GM19035 (cell line): ENCODE results near the gene ANKHD1.

Source experiments
- ATAC-seq: cut with Tn5 transposase; IDR thresholded peaks from one replicate; pipeline ENCODE4 v1.9.1; 2021; ENCODE audit not compliant: unreplicated experiment

ANKHD1 gene

DNA sequence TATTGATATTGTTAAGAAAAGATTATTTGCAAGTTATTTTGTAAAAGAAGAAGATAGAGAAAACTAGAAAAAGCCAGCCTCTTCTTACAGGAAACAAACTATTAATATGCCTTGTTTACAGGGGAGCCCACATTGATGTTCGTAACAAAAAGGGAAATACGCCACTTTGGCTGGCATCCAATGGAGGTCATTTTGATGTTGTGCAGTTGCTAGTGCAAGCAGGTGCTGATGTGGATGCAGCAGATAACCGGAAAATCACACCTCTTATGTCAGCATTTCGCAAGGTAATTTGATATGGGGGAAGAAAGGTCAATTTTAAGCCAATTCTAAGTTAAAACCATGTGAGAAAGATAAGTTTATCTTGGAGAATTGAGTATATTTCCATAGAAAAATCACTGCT is 108.3 kb downstream of the ANKHD1 start:
- ATAC-seq: no peak

DNA sequence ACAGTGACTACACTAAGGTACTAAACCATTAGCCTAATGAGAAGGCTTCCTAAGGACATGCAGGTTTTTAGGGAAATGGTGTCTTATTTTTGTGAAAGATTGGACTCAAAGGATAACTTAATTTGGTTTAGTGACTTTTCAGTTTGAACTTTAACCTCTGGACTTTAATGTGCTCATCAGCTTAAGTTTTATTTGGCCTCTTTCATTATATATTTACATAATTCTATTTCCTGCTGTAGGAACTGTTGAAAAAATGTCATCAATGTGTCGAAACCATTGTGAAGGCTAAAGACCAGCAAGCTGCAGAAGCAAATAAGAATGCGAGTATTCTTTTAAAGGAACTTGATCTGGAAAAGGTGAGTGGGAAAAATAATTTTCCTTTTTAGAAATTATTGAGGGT is 111.5 kb downstream of the ANKHD1 start:
- no peak for ATAC-seq

DNA sequence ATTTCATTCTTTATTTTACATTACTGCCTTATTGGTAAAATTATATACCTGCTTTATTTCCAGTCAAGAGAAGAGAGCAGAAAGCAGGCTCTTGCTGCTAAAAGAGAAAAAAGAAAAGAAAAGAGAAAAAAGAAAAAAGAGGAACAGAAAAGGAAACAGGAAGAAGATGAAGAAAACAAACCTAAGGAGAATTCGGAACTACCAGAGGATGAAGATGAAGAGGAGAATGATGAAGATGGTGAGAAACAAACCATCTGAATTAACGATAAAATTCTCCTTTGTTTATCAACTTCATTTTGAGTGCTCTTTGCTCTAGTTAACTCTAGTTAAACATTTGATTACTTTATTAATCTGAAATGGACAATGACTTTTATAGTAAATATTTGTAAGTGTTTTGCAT is 122.4 kb downstream of the ANKHD1 start:
- no peak for ATAC-seq

DNA sequence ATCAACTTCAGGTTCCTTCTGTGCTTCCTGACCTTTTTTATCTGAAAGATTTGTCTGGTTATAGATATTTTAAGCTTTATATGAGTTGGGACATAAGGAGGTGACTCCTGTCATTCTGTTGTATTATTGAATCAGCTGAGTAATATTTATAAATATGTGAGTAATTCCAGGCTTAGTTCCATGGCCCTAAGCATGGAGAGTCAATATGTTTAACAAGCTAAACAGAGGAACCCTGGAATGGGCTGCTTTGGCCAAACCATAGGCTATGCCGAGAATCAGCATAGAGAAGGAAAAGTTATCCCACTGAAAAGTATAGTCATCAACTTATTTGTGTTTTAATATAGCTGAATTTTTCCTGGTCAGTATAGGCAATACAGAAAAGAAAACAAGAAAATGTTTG is 138.6 kb downstream of the ANKHD1 start:
- no peak for ATAC-seq

DNA sequence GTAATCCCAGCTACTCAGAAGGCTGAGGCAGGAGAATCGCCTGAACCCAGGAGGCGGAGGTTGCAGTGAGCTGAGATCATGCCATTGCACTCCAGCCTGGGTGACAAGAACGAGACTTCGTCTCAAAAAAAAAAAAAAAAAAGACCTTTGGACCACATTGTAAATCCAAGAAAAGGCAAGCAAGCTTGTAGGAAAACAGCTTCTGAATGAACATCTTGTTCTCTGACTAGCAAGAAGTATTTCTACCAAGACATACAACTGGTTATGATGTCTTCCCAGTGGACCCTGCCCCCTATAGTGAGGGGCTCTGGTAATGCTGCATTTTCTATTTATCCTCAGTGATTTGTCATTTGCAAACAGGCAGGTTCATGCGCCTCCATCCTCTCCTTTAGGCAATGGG is 141.3 kb downstream of the ANKHD1 start:
- no peak for ATAC-seq

DNA sequence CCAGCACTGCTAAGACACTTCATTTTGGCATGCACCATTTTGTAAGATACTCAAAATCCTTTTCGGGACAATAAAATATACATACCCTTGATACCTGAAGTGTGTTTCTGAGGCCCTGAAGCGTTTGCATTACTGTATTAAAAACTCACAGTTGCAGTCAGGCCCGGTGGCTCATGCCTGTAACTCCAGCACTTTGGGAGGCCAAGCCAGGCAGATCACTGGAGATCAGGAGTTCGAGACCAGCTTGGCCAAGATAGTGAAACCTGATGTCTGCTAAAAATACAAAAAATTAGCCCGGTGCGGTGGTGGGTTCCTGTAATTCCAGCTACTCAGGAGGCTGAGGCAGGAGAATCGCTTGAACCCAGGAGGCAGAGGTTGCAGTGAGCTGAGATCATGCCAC is 143.4 kb downstream of the ANKHD1 start:
- ATAC-seq: no peak

DNA sequence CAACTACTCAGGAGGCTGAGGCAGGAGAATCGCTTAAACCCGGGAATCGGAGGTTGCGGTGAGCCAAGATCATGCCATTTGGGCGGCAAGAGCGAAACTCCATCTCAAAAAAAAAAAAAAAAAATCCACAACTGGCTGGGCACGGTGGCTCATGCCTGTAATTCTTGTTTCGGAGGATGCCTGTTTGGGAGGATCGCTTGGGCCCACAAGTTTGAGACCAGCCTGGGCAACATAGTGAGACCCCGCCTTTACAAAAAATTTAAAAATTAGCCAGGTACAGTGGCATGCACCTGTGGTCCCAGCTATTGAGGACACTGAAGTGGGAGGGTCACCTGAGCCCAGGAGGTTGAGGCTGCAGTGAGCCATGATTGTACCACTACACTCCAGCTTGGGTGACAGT is 144.0 kb downstream of the ANKHD1 start:
- no peak for ATAC-seq

DNA sequence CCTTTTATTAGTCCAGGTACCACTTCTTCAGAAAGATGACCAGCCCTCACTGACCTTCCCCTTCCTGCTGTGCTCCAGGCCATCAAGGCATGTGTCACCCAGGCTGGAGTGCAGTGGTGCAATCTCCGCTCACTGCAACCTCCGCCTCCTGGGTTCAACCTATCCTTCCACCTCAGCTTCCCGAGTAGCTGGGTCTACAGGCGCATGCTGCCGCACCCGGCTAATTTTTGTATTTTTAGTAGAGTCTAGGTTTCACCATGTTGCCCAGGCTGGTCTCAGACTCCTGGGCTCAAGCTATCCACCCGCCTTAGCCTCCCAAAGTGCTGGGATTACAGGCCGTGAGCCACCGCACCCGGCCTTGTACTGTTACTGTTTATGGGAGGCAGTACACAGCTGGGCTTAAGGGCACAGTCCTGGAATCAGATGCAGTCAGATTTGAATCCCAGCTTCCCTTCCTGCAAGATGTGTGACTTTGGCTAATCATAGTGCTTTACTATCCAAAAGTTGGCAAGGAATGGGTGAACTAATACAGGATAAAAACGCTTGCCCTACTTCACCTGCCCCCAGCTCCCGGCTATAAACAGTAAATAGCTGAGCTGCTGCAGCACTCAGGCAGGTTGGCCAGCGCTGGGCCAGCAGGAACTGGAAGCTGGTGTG is 145.3 kb downstream of the ANKHD1 start:
- ATAC-seq: no peak

DNA sequence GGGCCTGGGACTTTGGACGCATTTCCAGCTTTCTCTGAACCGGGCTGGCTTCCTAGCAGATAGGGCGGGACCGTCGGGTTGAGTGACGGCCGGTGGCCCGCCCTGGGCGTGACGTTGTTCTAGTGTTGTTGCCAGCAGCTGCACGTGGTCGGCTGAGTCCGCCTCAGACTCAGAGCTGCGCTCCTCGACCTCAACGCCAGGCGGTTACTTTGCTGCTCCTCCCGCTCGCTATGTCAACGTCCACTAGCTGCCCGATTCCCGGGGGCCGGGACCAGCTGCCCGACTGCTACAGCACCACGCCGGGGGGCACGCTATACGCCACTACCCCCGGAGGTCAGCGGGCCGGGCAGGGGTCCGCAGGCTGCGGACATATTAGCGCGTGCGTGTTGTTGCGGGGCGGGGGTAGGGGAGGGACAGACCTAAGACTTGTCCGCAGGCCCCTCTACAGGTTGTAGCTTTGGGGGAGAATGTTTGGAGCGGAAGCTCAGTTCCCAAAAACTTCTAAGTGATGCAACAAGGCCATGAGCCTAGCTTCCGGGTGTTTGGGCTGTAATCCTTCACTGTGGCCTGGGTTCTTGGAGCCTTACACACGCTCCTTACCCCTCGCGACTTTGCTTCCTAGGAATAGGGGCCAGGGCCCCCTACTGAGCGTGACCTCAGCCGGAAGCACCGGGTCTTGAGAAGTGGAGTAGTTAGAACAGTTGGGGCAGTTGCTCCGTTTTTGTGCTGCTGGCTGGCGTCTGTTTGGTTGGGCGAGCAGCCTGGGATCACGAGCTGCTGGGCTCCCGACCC is 146.1 kb downstream of the ANKHD1 start, which contains the start of gene EIF4EBP3:
TSS of gene EIF4EBP3 (plus strand) at position 155 of the 792 bp plus-strand sequence. CDS start at position 231, 76 bp downstream.
- peak; percentile 97 for ATAC-seq

DNA sequence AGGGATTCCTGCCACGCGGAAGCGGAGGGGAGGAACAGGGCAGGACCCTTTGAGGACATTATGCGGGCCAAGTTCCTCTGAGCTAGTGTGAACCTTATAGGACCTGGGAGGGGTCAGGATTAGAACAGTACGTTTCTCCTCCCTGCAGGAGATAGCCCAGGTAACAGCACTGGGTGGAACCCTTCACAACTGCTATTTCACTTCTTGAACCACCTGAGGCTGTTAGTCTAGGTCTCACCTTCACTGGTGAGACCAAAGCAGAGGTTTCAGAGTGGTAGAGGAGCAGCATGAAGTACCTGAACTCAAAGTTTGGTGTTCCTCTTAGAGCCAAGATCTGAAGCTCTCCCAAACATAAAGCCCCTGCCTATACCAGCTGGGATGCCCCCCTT is 146.7 kb downstream of the ANKHD1 start:
- peak; percentile 4 for ATAC-seq

DNA sequence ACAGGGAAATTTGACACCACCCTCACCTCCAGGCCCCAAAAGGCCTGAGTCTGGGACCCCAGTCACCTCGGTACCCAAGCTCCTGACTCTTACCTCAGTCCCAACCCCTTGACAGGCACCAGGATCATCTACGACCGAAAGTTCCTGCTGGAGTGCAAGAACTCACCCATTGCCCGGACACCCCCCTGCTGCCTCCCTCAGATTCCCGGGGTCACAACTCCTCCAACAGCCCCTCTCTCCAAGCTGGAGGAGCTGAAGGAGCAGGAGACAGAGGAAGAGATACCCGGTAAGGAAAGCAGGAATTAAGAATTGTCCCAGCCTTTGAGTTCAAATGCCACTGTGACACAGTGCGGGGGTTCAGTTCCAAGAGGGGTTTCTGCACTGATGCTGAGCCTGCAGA is 147.2 kb downstream of the ANKHD1 start:
- ATAC-seq: no peak

DNA sequence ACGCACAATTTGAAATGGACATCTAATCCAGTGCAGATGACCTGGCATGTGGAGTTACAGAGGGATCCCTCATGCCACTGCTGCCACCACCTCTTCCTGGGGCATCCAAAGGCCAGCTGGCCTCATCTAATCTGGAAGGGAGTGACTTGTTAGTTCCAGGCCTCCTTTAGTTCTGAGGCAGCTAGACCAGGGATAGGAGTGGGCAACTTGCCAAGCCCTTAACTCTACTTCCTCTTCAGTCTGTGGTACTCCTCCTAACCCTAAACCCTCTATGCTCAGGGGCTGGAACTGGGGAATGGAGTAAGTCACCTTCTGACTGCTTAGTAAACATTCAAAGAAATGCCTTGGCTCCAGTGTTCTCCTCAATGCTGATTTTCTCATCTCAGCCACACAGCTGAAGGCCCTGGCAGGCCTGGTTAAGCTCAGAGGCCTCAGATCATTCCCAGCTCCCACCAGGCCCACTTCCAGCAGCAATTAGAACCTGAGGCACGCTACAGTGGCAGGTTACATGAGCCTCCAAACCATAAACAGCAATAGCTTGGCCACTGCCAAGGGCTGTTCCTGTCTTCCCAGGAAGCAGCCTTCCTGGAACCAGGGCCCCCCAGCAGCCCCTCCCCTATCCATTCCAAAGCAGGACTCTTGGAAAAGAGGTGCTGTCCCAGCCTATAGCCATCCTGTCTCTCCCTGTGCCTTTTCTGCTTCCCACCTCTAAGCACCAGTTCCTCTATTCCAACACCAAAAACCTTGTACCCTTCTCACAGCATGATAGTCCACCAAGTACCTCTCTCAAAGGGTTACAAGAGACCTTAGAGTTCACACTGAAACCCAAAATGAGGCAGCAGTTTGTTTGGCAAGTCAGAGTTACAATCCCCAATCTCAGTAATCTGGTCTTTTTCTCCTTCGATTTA is 147.9 kb downstream of the ANKHD1 start:
- ATAC-seq: no peak

DNA sequence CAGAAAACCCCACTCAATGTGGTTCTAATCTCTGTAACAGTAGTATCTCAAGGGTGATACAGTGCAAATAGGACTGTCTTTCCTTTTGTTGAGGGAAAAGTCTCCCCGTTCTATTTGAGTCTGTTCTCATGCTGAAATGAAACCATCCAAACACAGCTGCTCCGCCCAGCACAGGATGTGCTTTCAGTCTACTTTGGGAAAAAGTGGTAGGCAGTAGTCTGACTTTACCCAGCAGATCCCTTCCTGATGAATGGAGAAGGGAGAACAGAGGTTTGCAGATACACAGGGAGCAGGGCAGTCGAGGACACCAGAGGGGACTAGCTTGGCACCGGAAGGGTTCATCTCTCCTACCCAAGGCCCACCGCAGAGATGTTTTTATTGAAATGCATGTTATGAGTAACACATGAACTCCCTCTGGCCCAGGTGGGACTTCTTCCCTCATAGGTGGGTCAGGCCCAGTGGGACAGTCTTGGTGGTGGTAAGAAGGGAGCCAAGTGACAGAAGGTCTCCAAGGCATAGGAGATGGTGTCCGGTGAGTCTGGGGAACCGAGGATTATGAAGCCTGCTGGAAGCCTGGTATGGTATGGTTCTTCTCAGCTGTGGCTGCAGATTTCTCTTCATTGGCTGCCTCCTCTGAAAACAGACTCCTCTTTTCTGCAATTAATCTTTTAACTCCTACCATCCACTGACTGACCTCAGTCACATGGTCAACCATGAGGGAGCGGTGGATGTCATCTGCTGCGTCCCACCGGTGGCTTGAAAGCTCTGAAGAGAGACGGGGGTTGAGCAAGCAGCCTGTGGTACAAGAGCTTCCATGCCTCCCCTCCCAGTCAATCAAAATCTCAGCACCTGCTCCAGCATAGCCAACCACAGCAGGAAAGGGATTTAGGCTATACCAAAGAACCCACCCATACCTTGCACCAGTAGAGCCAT is 148.8 kb downstream of the ANKHD1 start:
- no peak for ATAC-seq

DNA sequence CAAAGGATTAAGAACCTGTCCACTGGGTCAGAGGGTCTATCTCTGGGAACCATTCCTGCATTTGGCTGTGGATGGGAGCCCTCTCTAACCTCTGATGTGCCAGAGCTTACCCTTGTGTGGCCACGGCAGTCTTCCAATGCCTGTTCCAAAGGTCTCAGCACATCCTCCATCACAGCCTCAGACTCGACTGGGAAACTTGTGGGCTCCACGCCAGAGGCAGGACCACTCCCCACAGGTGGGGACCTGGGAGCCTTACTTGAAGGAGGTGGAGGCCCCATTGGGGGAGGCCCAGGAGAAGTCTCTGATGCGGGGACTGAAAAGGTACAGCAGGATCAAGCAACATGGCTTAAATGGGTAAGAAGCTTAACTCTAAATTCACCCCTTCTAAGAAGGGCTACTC is 150.2 kb downstream of the ANKHD1 start:
- ATAC-seq: no peak

DNA sequence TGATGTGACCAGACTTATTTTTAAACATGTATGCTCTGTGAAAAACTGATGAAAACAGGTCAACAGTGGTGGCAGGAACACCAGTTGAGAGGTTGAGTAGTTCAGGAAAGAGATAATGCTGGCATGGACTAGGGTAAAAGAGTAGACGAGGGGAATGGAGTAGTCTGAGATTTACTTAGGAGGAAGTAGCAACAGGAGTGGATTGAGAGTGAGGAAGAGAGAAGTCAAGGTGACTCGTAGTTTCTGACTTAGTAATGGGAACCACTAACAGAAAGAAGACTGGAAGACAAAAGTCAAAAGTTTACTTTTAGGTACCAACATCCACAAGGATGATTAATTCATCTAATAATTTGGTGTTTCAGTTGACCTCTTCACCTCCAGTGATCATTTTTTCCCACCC is 152.0 kb downstream of the ANKHD1 start:
- ATAC-seq: no peak

DNA sequence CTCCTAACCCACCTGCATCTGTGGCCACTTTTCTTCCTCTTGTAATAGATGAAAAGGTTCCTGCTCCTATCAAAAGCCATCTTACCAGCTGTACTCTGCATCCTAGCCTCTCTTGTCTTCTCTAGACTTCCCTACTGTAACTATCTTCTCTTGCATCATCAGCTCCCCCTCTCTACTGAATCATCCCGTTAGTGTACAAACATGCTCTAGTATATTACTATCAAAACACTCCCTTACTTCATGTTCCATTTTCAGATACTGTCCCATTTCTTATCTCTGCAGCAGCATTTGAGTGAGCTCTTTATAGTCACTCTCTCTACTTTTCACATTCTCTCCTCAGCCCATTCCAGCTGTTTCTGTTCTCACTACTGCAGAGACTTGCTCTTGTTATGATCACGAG is 152.8 kb downstream of the ANKHD1 start:
- ATAC-seq: no peak

DNA sequence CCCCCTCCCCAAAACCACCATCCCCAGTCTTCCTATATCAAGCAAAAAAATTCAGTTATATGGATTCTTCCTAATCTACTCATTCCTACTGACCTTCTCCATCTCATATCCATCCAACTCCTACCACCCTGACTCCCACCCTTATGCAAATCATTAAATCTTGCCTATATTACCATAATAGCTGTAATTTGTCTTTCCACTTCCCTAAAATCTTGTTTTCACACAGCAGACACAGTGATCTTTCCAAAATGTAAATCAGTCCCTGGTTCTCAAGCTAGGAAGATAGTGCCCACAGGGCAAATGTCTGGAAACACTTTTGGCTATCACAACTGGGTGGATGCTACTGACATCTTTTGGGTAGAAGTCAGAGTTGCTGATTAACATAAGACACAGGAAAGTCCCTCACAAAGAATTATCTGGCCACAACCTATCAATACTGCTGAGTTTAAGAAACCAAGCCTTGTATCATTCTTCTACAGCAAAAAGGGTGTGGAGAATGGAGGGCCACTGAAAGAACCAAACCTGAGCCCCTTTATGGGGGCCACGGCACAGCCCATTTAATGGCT is 154.2 kb downstream of the ANKHD1 start:
- no peak for ATAC-seq

DNA sequence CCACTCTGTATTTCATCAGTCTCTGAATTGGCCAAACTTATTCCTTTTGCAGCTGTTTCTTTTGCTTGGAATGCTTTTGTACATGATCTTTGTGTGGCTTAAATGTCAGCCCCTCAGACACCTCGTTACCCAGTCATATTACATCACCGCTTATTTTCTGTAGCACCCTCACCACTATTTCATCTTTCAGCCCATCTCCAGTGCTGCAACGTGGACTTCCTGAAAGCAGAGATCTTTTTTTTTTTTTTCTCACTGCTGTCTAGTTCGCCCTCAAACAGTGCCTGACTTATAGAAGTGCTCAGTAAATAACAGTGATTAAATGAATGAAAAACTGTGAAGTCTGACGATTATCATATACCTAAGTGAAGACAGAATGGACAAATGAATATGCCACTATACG is 154.8 kb downstream of the ANKHD1 start:
- ATAC-seq: no peak

DNA sequence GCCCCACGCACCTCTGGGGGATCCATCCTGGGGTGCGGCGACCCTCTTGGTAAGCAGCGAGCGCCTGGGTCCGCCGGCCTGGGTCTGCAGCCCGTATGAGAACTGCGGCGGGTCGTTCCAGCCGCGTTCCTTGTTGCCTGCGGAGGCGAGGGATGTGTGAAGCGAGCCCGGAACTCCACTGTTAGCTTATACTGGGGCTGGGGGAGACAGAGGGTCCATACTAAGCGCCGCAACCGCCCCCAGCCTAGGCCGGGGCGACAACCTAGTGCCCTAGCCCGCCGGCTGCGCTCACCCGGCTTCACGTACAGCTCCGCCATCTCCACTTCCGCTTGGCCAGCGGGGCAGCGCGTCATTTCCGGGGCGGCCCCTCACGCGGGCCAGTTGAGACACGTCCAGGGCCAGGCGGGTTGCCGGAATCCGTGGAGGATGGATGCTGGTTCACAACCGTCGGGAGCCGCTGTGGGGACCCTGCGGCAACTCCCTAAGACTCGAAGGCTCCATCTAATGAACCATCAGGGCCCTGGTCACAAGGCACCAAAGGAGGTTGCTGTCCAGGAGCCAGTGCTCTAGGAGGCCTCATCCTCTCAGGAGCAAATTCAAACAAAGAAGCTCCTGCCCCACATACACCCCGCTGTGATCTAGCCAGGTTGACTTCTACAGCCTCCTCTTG is 155.6 kb downstream of the ANKHD1 start, which contains the start of gene SRA1:
TSS of gene SRA1 (minus strand) at position 338 of the 670 bp plus-strand sequence. CDS start at position 317, 21 bp downstream.
- ATAC-seq: peak; percentile 97
